ENCODE measurements around the gene DLG2. TPM values are rescaled to one million over a fixed set of nuclear protein-coding genes. Genes with fewer than 3 reads are reported as not detected.

DLG2 gene
- polyA plus RNA-seq, 3 donors: 0.24 to 0.39 TPM; not detected in 1

DNA sequence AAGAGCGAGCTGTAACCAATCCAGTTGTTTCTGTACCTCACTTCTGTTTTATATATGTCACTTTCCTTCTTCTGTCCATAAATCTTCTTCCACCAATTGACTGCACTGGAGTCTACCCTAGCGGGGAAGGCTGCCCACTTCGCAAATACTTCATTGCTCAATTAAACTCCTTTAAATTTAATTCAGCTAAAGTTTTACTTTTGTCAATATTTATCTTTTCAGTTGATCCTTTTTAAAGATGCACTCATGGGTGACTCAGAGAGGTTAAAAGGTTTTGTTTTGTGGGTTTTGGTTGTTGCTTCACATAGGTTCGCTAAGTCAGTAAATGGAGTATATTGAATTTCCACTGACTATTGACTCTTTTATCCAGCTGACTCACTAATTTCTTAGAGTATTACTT, 597.2 kb downstream of the DLG2 start:
- WGBS (ENCODE audit: insufficient coverage): 38% methylated on average over 1 of the region's 4 CpGs
- peaks cover 0 to 1% (median 0%) of the 10 kb centered on the region in 3 donors for H3K27me3 Mint-ChIP-seq (ENCODE audit: low read depth in 3 of 3)
- no peak for DNase-seq
- H3K4me3 Mint-ChIP-seq: no peak overlapping the region
- Histone ChIP-seq H3K36me3 (replicated peaks in 1 of 2; ENCODE audit: control insufficient read depth in 1 of 2, insufficient read depth in 2 of 2, low read length in 2 of 2) (no peaks in the 10 kb centered on the region), H3K9me3 (replicated peaks in 1 of 2; ENCODE audit: control insufficient read depth in 1 of 2, insufficient read depth in 1 of 2, low read length in 2 of 2) (peaks cover 14 to 25% of the 10 kb centered on the region in 2 donors), H3K27me3 (ENCODE audit: control insufficient read depth in 2 of 2, insufficient read depth in 2 of 2, low read length in 2 of 2) (no peaks in the 10 kb centered on the region), H3K4me1 (ENCODE audit: control insufficient read depth in 1 of 2, insufficient read depth in 2 of 2, low read length in 2 of 2) (no peaks in the 10 kb centered on the region), H2AFZ (ENCODE audit: insufficient read depth, low read depth, low read length, poor library complexity, severe bottlenecking) (no peak overlapping the region), H3K79me2 (ENCODE audit: insufficient read depth, low read length) (no peaks in the 10 kb centered on the region), H4K20me1 (ENCODE audit: insufficient read depth, low read length) (no peaks in the 10 kb centered on the region), H3K9ac (ENCODE audit: insufficient read depth, low read length, poor library complexity, severe bottlenecking) (no peak overlapping the region), H3K27ac (ENCODE audit: low read depth in 1 of 2, low read length in 2 of 2) (no peak overlapping the region), H3K4me3 (replicated peaks in 1 of 3; ENCODE audit: low read depth in 2 of 3, low read length in 3 of 3) (no peak overlapping the region), H3K4me2 (replicated peaks; ENCODE audit: extremely low read depth, low read length, poor library complexity, severe bottlenecking) (no peak overlapping the region)
- H3K36me3 Mint-ChIP-seq: no peaks in the 10 kb centered on the region
- TF ChIP-seq, protein P1, sequence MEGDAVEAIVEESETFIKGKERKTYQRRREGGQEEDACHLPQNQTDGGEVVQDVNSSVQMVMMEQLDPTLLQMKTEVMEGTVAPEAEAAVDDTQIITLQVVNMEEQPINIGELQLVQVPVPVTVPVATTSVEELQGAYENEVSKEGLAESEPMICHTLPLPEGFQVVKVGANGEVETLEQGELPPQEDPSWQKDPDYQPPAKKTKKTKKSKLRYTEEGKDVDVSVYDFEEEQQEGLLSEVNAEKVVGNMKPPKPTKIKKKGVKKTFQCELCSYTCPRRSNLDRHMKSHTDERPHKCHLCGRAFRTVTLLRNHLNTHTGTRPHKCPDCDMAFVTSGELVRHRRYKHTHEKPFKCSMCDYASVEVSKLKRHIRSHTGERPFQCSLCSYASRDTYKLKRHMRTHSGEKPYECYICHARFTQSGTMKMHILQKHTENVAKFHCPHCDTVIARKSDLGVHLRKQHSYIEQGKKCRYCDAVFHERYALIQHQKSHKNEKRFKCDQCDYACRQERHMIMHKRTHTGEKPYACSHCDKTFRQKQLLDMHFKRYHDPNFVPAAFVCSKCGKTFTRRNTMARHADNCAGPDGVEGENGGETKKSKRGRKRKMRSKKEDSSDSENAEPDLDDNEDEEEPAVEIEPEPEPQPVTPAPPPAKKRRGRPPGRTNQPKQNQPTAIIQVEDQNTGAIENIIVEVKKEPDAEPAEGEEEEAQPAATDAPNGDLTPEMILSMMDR (IDR thresholded peaks at IDR 0.05): no peak
- H3K27ac Mint-ChIP-seq: no peak overlapping the region
- intact Hi-C loops (cut with micrococcal nuclease): no loop called here
- H3K9me3 Mint-ChIP-seq: peaks cover 5 to 18% (median 12%) of the 10 kb centered on the region in 7 donors
- H3K4me1 Mint-ChIP-seq: no peaks in the 10 kb centered on the region

DNA sequence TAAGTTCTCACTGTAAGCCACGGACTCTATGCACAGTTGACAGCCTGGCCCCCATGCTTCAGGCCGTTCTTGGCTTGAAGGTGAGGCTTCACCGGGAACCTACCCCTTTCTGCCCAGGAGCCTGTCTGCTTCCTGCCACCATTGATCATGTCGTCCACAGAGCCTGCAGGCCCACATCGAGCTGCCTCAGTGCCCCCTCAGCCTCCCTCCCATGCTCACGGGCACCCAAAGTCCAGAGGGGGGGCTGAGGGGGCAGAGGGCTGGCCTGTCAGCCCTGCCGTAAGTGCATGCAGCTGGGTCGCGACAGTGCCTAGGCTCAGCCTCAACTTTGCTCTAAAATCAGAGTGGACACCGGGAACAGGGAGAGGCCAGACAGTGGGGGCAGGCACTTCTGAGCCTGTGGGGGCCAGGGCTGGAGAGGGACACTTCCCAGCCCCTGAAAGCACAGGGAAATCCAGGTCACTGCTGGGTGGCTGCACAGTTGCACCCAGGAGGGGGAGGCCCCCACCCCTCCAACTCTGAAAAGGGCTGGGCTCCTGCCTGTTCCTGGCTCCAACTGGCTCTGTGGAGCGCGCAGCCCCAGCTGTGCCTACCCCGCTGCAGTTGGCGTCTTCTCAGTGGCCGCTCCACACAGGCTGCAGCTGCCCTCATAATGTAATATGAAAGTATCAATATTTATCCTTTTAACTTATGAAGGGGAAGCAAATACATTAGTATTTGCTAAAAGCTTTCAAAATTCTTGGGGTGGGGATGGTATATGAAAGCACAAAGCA, 598.6 kb downstream of the DLG2 start:
- Histone ChIP-seq H3K79me2 (ENCODE audit: insufficient read depth, low read length) (no peaks in the 10 kb centered on the region), H3K9ac (ENCODE audit: insufficient read depth, low read length, poor library complexity, severe bottlenecking) (no peak overlapping the region), H3K27ac (ENCODE audit: low read depth in 1 of 2, low read length in 2 of 2) (no peak overlapping the region), H2AFZ (ENCODE audit: insufficient read depth, low read depth, low read length, poor library complexity, severe bottlenecking) (no peak overlapping the region), H3K4me2 (replicated peaks; ENCODE audit: extremely low read depth, low read length, poor library complexity, severe bottlenecking) (no peak overlapping the region), H3K36me3 (replicated peaks in 1 of 2; ENCODE audit: control insufficient read depth in 1 of 2, insufficient read depth in 2 of 2, low read length in 2 of 2) (no peaks in the 10 kb centered on the region), H4K20me1 (ENCODE audit: insufficient read depth, low read length) (no peaks in the 10 kb centered on the region), H3K4me3 (replicated peaks in 1 of 3; ENCODE audit: low read depth in 2 of 3, low read length in 3 of 3) (no peak overlapping the region), H3K27me3 (ENCODE audit: control insufficient read depth in 2 of 2, insufficient read depth in 2 of 2, low read length in 2 of 2) (no peaks in the 10 kb centered on the region), H3K4me1 (ENCODE audit: control insufficient read depth in 1 of 2, insufficient read depth in 2 of 2, low read length in 2 of 2) (no peaks in the 10 kb centered on the region), H3K9me3 (replicated peaks in 1 of 2; ENCODE audit: control insufficient read depth in 1 of 2, insufficient read depth in 1 of 2, low read length in 2 of 2) (peaks cover 14 to 21% of the 10 kb centered on the region in 2 donors)
- Mint-ChIP-seq H3K9me3 (peaks cover 5 to 21% (median 10%) of the 10 kb centered on the region in 7 donors), H3K27ac (no peak overlapping the region), H3K4me1 (no peaks in the 10 kb centered on the region), H3K4me3 (no peak overlapping the region), H3K27me3 (ENCODE audit: low read depth in 3 of 3) (peaks cover 0 to 1% (median 0%) of the 10 kb centered on the region in 3 donors), H3K36me3 (no peaks in the 10 kb centered on the region)
- peak in 1 of 3 donors; percentile 1 for DNase-seq
- intact Hi-C loops (cut with micrococcal nuclease): no loop called here
- 93% methylated on average over 10 of the region's 15 CpGs for WGBS (ENCODE audit: insufficient coverage)
- TF ChIP-seq, protein P1 (IDR thresholded peaks at IDR 0.05): no peak

Data from CD14-positive monocyte (primary cell).